ENCODE results near the gene AUTS2. TPM values are rescaled to one million over a fixed set of nuclear protein-coding genes. Genes with fewer than 3 reads are reported as not detected.

The AUTS2 gene
- total RNA-seq, 1 experiment from 2014 or later = not detected

DNA sequence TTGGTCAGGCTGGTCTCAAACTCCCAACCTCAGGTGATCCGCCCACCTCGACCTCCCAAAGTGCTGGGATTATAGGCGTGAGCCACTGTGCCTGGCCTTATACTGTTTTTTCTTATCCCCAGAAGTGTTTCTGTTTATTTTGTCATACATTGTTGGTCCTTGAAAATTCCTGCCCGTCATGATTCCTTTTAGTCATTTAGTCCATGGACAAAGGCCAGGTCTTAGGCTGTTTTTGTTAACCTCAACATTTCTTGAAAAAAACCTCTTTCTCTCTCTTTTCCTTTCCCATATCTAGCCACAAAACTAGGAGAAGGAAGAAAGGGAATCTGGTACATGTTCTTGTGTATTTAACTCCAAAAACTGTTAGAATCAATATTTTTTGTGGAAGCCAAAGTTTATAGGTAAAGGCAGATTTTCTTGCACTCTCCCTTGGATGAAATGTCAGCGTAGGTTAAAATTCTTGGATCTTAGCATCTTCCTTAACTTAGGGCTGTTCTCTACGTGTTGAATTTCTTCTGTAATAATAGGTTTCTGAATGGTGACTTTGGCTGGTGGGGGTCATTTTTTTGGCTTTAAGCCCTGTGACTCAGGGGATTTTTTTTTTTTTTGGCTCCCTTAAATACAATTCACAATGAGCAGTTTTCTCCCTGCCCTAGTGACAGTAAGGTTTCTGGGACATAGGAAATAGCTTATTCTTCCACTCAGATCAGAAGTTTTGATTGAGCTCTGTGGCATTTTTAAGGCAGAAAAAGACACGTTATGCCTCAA lies 500.8 kb downstream of the AUTS2 start:
- Histone ChIP-seq H3K36me3 (no peaks in the 10 kb centered on the region), H3K4me3 (no peak overlapping the region), H3K9me3 (replicated peaks) (0 out of 2 replicates have a peak, but pooled peaks cover 3% of the 10 kb centered on the region), H3K4me1 (replicated peaks) (no peaks in the 10 kb centered on the region), H3K27ac (no peak overlapping the region), H3K27me3 (replicated peaks) (no peaks in the 10 kb centered on the region)
- DNase-seq (ENCODE audit: low read depth in 1 of 2, low spot score in 2 of 2) = no peak

DNA sequence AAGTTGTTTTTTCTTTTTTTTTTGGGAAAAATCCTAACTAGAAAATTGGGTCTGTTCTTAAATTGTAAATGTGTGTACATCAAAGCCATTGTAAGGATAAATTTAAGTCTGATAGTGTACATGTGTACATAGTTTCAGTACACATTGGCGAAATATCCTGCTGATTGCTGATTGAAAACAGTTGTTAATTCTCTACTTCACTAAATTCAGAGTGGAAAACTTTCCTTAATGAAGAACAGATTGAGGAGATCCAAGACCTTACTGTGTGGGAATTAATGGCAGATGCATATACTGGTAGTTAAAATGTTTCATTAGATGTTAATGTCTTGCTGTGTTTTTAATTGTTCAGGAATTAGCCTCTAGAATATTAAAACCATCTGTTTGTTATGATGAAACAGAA lies 506.0 kb downstream of the AUTS2 start:
- H3K27me3 ChIP-seq (replicated peaks) = no peaks in the 10 kb centered on the region
- no peak overlapping the region for H3K4me3 ChIP-seq
- H3K4me1 ChIP-seq (replicated peaks) = no peaks in the 10 kb centered on the region
- no peak overlapping the region for H3K27ac ChIP-seq
- no peaks in the 10 kb centered on the region for H3K36me3 ChIP-seq
- DNase-seq (ENCODE audit: low read depth in 1 of 2, low spot score in 2 of 2) = no peak
- no peaks in the 10 kb centered on the region for H3K9me3 ChIP-seq (replicated peaks)

DNA sequence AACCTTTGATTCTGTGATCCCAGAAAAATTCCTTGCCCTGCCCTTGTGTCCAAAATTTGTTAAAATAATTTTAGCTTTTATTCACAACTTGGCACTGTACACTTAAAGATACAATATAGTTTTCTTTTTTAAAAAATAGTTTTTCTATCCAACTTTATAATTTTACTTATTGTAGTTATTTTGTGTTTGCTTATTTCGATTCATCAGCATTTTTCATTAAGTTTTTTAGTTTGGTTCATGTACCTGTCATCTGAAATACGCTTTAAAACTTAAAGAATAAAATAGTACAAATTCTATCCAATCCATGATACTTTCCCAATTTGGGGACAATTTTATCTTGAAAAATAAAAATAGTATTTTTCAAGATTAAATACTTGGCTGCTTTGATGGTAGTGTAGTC lies 514.8 kb downstream of the AUTS2 start:
- no peak for DNase-seq (ENCODE audit: low read depth in 1 of 2, low spot score in 2 of 2)
- no peak overlapping the region for H3K27ac ChIP-seq
- H3K4me1 ChIP-seq (replicated peaks) = no peaks in the 10 kb centered on the region
- no peaks in the 10 kb centered on the region for H3K9me3 ChIP-seq (replicated peaks)
- no peak overlapping the region for H3K4me3 ChIP-seq
- H3K27me3 ChIP-seq (replicated peaks) = no peaks in the 10 kb centered on the region
- no peaks in the 10 kb centered on the region for H3K36me3 ChIP-seq

DNA sequence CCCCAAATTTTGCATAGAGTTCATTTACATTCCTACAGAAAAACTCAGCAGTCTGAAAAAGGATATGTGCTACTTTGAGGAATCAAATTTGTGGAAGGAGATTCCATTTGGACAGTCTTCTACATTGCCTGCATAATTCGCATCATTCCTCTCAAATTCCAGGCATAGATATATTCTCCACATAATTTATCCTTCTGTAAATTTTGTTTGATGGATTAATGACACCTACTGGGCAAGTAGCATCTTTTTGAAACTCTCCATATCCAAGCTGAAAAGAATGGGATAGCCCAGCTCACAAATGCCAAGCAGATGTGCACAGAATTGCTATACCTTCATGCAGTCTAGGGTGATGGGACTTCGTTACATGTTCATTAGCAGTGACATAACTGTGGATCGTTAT lies 515.3 kb downstream of the AUTS2 start:
- Histone ChIP-seq H3K36me3 (no peaks in the 10 kb centered on the region), H3K9me3 (replicated peaks) (no peaks in the 10 kb centered on the region), H3K27ac (no peak overlapping the region), H3K4me1 (replicated peaks) (no peaks in the 10 kb centered on the region), H3K27me3 (replicated peaks) (no peaks in the 10 kb centered on the region), H3K4me3 (no peak overlapping the region)
- DNase-seq (ENCODE audit: low read depth in 1 of 2, low spot score in 2 of 2) = no peak

DNA sequence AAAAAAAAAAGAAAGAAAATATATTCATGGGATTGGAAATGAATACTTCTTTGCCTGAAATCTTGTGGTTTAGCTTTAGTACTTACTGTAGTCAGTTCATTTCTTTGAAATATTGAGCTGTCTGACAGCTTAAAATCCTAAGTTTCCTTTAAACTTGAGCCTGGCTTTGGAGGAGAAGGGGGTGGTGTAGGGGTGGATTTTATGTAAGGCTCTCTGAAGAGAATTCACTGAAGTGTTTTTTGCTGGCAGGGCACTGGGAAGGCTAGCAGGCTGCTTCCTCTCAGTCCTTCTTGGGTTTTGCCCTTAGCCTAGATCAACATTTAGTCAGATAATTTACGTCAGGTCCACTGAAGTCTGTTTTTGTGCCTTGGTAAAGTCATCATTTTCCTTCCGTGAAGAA lies 516.5 kb downstream of the AUTS2 start:
- Histone ChIP-seq H3K9me3 (replicated peaks) (no peaks in the 10 kb centered on the region), H3K4me3 (no peak overlapping the region), H3K4me1 (replicated peaks) (no peaks in the 10 kb centered on the region), H3K27ac (no peak overlapping the region), H3K27me3 (replicated peaks) (no peaks in the 10 kb centered on the region), H3K36me3 (no peaks in the 10 kb centered on the region)
- no peak for DNase-seq (ENCODE audit: low read depth in 1 of 2, low spot score in 2 of 2)

DNA sequence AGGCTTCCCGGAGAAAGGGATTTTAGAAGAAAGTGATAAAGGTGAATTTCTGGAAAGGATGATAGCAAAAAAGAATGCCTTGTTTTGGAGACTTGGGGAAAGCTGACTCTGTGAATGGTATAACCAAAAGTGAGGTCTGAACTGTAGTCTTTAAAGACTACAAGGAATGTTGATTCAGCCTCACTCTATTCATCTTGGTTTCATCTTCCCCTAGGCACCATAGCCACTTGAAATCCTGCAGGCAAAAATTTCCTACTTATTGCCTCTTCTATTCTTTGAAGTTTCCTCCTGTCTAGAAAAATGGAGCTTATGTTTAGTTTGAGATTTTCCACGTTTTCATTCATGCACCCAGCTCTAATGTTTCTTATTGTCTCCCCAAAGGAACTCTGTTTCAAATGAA lies 518.0 kb downstream of the AUTS2 start:
- DNase-seq (ENCODE audit: low read depth in 1 of 2, low spot score in 2 of 2) = no peak
- no peaks in the 10 kb centered on the region for H3K9me3 ChIP-seq (replicated peaks)
- H3K27me3 ChIP-seq (replicated peaks) = no peaks in the 10 kb centered on the region
- no peak overlapping the region for H3K4me3 ChIP-seq
- no peaks in the 10 kb centered on the region for H3K4me1 ChIP-seq (replicated peaks)
- H3K36me3 ChIP-seq = no peaks in the 10 kb centered on the region
- no peak overlapping the region for H3K27ac ChIP-seq

DNA sequence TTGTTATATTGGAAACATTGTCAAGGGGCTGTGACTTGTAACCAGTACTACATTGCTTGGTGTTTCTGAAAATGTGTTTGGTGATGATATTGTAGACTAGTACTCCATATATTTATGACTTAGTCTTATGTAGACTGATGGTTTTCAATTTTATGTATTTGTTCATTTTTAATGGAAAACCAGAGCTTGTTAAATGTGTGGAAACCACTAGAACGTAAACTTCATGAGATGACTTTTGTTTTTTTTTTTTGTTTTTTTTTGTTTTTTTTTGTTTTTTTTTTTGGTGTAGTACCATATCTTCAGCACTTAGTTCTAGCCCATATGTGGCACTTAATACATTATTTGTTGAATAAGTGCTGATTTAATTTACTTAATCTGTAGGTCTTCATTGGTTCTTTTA lies 518.6 kb downstream of the AUTS2 start:
- no peaks in the 10 kb centered on the region for H3K9me3 ChIP-seq (replicated peaks)
- H3K36me3 ChIP-seq = no peaks in the 10 kb centered on the region
- H3K4me3 ChIP-seq = no peak overlapping the region
- no peak for DNase-seq (ENCODE audit: low read depth in 1 of 2, low spot score in 2 of 2)
- no peaks in the 10 kb centered on the region for H3K27me3 ChIP-seq (replicated peaks)
- H3K4me1 ChIP-seq (replicated peaks) = no peaks in the 10 kb centered on the region
- H3K27ac ChIP-seq = no peak overlapping the region

DNA sequence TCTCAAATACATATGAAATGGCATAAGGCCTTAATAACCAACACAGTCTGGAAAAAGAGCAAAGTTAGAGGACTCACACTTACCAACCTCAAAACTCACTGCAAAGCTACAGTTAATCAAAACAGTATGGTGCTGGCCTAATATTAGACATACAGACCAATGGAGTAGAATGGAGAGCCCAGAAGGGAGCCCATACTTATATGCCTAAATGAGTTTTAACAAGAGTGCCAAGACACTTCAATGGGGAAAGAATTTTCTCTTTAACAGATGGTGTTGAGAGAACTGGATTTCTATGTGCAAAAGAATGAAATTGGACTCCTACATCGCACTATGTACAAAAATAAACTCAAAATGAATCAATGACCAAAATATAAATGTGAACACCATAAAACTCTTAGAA lies 522.6 kb downstream of the AUTS2 start:
- no peaks in the 10 kb centered on the region for H3K27me3 ChIP-seq (replicated peaks)
- no peaks in the 10 kb centered on the region for H3K9me3 ChIP-seq (replicated peaks)
- no peak overlapping the region for H3K27ac ChIP-seq
- H3K4me1 ChIP-seq (replicated peaks) = no peaks in the 10 kb centered on the region
- no peak for DNase-seq (ENCODE audit: low read depth in 1 of 2, low spot score in 2 of 2)
- no peaks in the 10 kb centered on the region for H3K36me3 ChIP-seq
- no peak overlapping the region for H3K4me3 ChIP-seq

DNA sequence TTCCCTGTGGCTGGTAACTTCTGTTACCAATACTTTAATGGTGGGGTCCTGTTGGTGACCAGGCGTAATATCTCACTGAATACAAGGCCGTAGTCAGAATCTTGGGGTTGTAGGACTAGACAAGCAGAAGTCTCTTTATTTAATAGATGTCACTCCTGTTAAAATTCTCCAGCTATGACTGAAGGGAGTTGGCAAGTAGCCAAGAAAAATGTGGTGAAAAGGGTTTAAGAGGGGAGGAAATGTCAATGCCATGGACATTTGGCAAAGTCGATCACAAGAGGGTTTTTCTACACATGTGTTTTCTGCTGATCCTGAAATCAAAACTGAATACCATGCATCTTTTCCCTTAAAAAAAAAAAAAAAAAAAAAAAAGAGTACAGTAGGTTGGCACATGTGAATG lies 533.5 kb downstream of the AUTS2 start:
- H3K36me3 ChIP-seq = no peaks in the 10 kb centered on the region
- no peak for DNase-seq (ENCODE audit: low read depth in 1 of 2, low spot score in 2 of 2)
- no peaks in the 10 kb centered on the region for H3K4me1 ChIP-seq (replicated peaks)
- H3K27ac ChIP-seq = no peak overlapping the region
- H3K4me3 ChIP-seq = no peak overlapping the region
- H3K9me3 ChIP-seq (replicated peaks) = no peaks in the 10 kb centered on the region; the same call in 1 of the 2 replicates
- H3K27me3 ChIP-seq (replicated peaks) = no peaks in the 10 kb centered on the region

DNA sequence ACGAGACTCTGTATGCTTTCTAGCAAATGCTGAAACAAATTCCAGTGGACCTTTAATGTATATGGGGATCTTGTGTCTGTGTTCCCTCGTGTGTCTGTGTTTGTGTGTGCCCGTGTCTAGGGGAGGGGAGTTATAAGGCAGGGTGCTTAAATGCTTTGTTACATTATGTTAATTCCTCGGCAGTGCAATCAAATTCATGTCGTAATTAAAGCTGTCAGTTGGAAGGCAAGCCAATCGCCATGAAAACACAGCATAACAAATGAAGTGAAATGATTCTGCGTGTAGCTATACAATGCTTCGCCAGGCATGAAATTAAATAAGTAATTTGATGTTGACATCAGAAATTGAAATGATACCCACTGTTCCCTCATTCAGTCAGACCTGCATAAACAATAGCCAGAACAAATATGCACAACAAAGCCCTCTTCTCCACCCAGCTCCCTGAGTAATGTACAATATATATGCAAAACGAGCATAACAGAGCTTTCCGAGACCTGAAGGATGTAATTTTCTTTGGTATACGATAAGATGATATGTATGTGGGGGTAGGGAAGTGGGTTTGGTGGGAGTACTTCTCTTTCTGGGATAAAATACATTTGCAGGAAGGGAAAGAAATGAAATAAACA lies 534.1 kb downstream of the AUTS2 start:
- Histone ChIP-seq H3K4me3 (no peak overlapping the region), H3K9me3 (replicated peaks) (no peaks in the 10 kb centered on the region; the same call in 1 of the 2 replicates), H3K36me3 (no peaks in the 10 kb centered on the region), H3K27ac (no peak overlapping the region), H3K27me3 (replicated peaks) (no peaks in the 10 kb centered on the region), H3K4me1 (replicated peaks) (no peaks in the 10 kb centered on the region)
- DNase-seq (ENCODE audit: low read depth in 1 of 2, low spot score in 2 of 2) = no peak

DNA sequence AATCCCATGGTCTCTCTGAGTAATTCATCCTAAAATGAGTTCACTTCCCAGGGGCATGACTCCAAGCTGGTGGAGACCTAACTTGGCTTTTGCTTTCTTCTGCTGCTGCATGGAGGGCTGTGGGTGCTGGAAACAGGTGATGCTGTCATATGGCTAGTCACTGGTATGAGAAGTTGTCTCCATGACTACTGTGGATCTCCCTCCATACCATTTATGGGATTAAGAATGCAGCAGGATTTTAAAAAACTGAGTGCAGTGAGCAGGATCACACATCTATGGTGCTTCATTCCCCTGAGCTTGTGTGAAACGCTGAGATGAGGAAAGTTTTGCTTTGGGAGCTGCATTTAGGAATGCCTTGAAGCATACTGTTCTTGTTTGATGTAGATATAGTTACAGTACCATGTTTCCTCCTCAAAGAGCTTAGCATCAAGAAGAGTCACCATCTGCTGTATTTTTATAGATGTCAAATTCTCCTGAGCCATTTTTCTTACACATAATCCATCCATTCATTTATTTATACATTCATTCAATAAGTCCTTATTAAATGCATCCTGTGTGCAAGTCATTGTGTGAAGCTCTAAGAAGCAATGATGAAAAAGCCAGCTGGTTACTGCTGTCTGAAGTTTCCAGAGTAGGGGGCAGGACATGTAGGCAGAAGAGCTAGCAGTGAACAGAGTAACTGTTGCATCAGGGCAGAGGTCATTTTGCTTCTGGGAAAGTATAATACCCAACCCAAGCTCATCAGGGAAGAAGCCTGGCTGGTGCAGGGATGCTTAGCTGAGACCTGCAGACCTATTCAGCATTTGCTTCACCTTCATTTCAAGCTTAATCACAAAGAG lies 534.8 kb downstream of the AUTS2 start:
- H3K36me3 ChIP-seq = no peaks in the 10 kb centered on the region
- H3K9me3 ChIP-seq (replicated peaks) = no peaks in the 10 kb centered on the region; the same call in 1 of the 2 replicates
- H3K27me3 ChIP-seq (replicated peaks) = no peaks in the 10 kb centered on the region
- no peak for DNase-seq (ENCODE audit: low read depth in 1 of 2, low spot score in 2 of 2)
- H3K27ac ChIP-seq = no peak overlapping the region
- no peak overlapping the region for H3K4me3 ChIP-seq
- no peaks in the 10 kb centered on the region for H3K4me1 ChIP-seq (replicated peaks)

DNA sequence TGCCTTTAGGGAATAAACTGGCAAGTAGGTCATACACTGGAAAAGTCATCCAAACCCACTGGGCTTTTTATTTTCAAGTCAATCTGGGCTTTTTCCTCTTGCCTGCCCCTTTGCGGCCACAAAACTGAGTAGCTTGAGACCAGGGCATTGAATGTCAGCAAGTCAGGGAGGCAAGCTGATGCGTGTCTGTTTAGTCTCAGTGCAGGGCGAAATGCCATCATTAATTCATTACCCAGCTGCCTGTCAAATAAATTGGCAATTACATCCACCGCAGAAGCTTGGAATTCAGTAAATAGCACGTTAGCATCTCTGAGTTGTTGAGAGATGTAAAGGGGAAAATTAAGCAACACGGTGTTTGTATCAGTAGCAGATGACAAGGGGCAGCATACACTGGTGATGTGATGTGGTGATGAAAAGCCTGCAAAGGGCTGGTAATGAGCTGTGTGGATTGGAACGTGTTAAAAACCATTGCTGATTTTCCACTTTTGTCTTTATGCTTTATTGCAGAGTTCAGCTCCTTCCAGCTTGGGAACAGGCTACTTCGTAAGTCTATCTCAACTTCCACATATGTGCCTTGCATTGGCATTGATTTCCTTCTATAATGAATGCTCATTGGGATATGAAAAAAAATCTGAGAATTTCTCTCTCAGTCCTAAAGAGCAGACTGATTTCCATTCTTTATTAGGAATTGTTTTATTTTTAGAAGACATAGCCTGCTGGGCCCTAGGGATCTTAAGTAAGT lies 535.9 kb downstream of the AUTS2 start:
- no peak for DNase-seq (ENCODE audit: low read depth in 1 of 2, low spot score in 2 of 2)
- H3K36me3 ChIP-seq = no peaks in the 10 kb centered on the region
- no peaks in the 10 kb centered on the region for H3K4me1 ChIP-seq (replicated peaks)
- no peak overlapping the region for H3K4me3 ChIP-seq
- no peaks in the 10 kb centered on the region for H3K27me3 ChIP-seq (replicated peaks)
- H3K27ac ChIP-seq = no peak overlapping the region
- no peaks in the 10 kb centered on the region; the same call in 1 of the 2 replicates for H3K9me3 ChIP-seq (replicated peaks)

DNA sequence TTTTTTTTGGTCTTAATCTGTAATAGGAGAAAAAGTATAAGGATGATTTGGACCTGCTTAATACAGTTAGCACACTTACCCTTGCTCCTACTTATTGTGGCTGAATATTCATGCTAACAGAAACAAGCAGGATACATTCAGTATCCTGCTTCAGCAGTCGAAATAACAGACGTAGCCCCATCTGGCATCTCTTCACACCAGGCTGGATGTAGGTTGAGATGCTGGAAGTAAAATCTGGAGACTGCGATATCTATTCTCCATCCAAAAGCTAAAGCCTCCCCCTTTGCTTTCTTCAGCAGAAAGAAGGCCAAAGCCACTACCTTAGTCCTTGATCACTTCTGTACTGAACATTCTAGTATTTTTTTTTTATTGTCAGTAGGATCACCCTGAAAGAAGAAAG lies 537.4 kb downstream of the AUTS2 start:
- H3K4me3 ChIP-seq = no peak overlapping the region
- no peaks in the 10 kb centered on the region for H3K36me3 ChIP-seq
- H3K9me3 ChIP-seq (replicated peaks) = no peaks in the 10 kb centered on the region; the same call in 1 of the 2 replicates
- no peak for DNase-seq (ENCODE audit: low read depth in 1 of 2, low spot score in 2 of 2)
- H3K4me1 ChIP-seq (replicated peaks) = no peaks in the 10 kb centered on the region
- H3K27me3 ChIP-seq (replicated peaks) = no peaks in the 10 kb centered on the region
- no peak overlapping the region for H3K27ac ChIP-seq

Data from SJSA1 (cell line).